Hypothalamus (tissue), 51 donors: ENCODE data around the gene PHLPP1.

Experiments used
- DNase-seq, 51 donors: peaks; one replicate each; lab custom pipeline; 2025; lab: John Stamatoyannopoulos, UW

PHLPP1 gene

GRCh38 chr18:62769216-62769615 lies 53.9 kb downstream of the PHLPP1 start:
- DNase-seq, result no peak

- no peak for DNase-seq
Observed at GRCh38 chr18:62771494-62772270, 56.3 kb downstream of the PHLPP1 start.

GRCh38 chr18:62772860-62773584 lies 57.7 kb downstream of the PHLPP1 start:
- DNase-seq, result no peak

GRCh38 chr18:62773691-62774090 lies 58.4 kb downstream of the PHLPP1 start:
- no peak for DNase-seq

GRCh38 chr18:62776024-62776570 lies 60.8 kb downstream of the PHLPP1 start:
- DNase-seq, result no peak

- no peak for DNase-seq
Observed at GRCh38 chr18:62777814-62778213, 62.5 kb downstream of the PHLPP1 start.

- no peak for DNase-seq
Observed at GRCh38 chr18:62778976-62779869, 63.9 kb downstream of the PHLPP1 start.

- no peak for DNase-seq
Observed at GRCh38 chr18:62781262-62781661, 65.9 kb downstream of the PHLPP1 start.

GRCh38 chr18:62781893-62782292 lies 66.6 kb downstream of the PHLPP1 start:
- DNase-seq, result peak in 1 of 51 donors; percentile 24

GRCh38 chr18:62784338-62784965 lies 69.1 kb downstream of the PHLPP1 start:
- peak in 1 of 51 donors; percentile 38 for DNase-seq

- peak in 27 of 51 donors; percentile 2 to 78 (median 35) for DNase-seq
Observed at GRCh38 chr18:62784966-62785413, 69.6 kb downstream of the PHLPP1 start.

GRCh38 chr18:62786689-62787088 lies 71.3 kb downstream of the PHLPP1 start:
- DNase-seq, result no peak

- DNase-seq, result peak in 1 of 51 donors; percentile 3
Observed at GRCh38 chr18:62788111-62788510, 72.8 kb downstream of the PHLPP1 start.

GRCh38 chr18:62788876-62789275 lies 73.5 kb downstream of the PHLPP1 start:
- no peak for DNase-seq

GRCh38 chr18:62790871-62791772 lies 75.8 kb downstream of the PHLPP1 start:
- DNase-seq, result peak in 16 of 51 donors; percentile 10 to 59 (median 30)

- no peak for DNase-seq
Observed at GRCh38 chr18:62792016-62792415, 76.7 kb downstream of the PHLPP1 start.

- no peak for DNase-seq
Observed at GRCh38 chr18:62795813-62796212, 80.5 kb downstream of the PHLPP1 start.

GRCh38 chr18:62796216-62796621 lies 80.9 kb downstream of the PHLPP1 start:
- DNase-seq, result no peak

- DNase-seq, result no peak
Observed at GRCh38 chr18:62797329-62797728, 82.0 kb downstream of the PHLPP1 start.
